Endothelial cell of umbilical vein (primary cell): ENCODE measurements around the gene SLC25A18.

ENCODE experiments used
- CTCF ChIP-seq, 2 donors: IDR thresholded peaks; 1 replicate in 1 of 2; 2 replicates in 1 of 2; pipeline ENCODE4 v1.5.1; 2011; ENCODE audit warnings: low read length in 2 of 2, mild to moderate bottlenecking in 2 of 2, moderate library complexity in 2 of 2, control low read depth in 1 of 2, inconsistent platforms in 1 of 2, low read depth in 1 of 2; ENCODE audit not compliant: insufficient read depth in 1 of 2; ENCODE audit errors: extremely low read depth in 1 of 2
- EZH2 ChIP-seq: IDR thresholded peaks from 2 replicates; pipeline ENCODE4 v1.6.1; 2012; ENCODE audit warnings: borderline replicate concordance, low read depth, mild to moderate bottlenecking, moderate library complexity, low read length, inconsistent platforms; ENCODE audit not compliant: severe bottlenecking
- POLR2AphosphoS5 ChIP-seq: IDR thresholded peaks from 2 replicates; pipeline ENCODE4 v1.6.1; 2012; ENCODE audit warnings: low read depth, mild to moderate bottlenecking, control low read depth, low read length, moderate library complexity; ENCODE audit not compliant: insufficient read depth

- TF ChIP-seq CTCF (IDR thresholded peaks at IDR 0.05; ENCODE audit: extremely low read depth in 1 of 2, insufficient read depth in 1 of 2, low read depth in 1 of 2, low read length in 2 of 2): no peak
- no peak for TF ChIP-seq EZH2
- TF ChIP-seq POLR2AphosphoS5: no peak
Measured at GRCh38 chr22:17639247-17639741, 76.0 kb downstream of the SLC25A18 start.
